B cell (primary cell): ENCODE measurements around the gene TMEM119. TPM values are rescaled to one million over a fixed set of nuclear protein-coding genes. Genes with fewer than 3 reads are reported as not detected.

Experiments
- ATAC-seq: fragments of 200-7000 bp; cut with Tn5 transposase; one replicate; pipeline ENCODE4 v1.10.0; 2021; ENCODE audit warnings: low read depth, mild to moderate bottlenecking, moderate number of reproducible peaks, moderate library complexity
- CTCF ChIA-PET: fragments of 350-600 bp; sonication (Branson Sonifier 250); formaldehyde crosslinking; loops from one replicate; lab custom pipeline; 2021; ENCODE audit warnings: antibody characterized with exemption, inconsistent platforms; lab: Charles Lee
- POLR2A ChIA-PET: fragments of 350-600 bp; sonication (Branson Sonifier 250); formaldehyde crosslinking; loops from one replicate; lab custom pipeline; 2021; ENCODE audit warnings: antibody characterized with exemption; lab: Charles Lee
- DNase-seq: peaks from one replicate; pipeline ENCODE4 v3.0.0; 2013
- H2AFZ ChIP-seq: 2 replicates; pipeline ENCODE4 v1.6.1; 2012; ENCODE audit warnings: mild to moderate bottlenecking, low read depth, low read length; ENCODE audit not compliant: insufficient read depth, poor library complexity, severe bottlenecking
- H3K27ac ChIP-seq, 2 donors: 1 replicate in 1 of 2; 2 replicates in 1 of 2; pipeline ENCODE4 v1.5.1; 2012 to 2013; ENCODE audit warnings: low read length in 2 of 2, mild to moderate bottlenecking in 2 of 2, moderate library complexity in 1 of 2
- H3K27me3 ChIP-seq, 4 experiments: fragments of 200-600 bp in 1 of 4; sonication (generic) in 1 of 4; replicated peaks in 1 of 4; 1 replicate in 2 of 4; 2 replicates in 2 of 4; pipeline versions ENCODE4 v1.6.1 to v1.7.0; 2013 to 2016; ENCODE audit warnings: low read length in 3 of 4, mild to moderate bottlenecking in 2 of 4, mixed read lengths in 1 of 4, moderate library complexity in 1 of 4; ENCODE audit not compliant: insufficient read depth in 4 of 4, control insufficient read depth in 3 of 4; ENCODE audit errors: control extremely low read depth in 1 of 4
- H3K36me3 ChIP-seq, 2 experiments: replicated peaks in 1 of 2; 1 replicate in 1 of 2; 2 replicates in 1 of 2; pipeline versions ENCODE4 v1.6.1 to v1.7.1; 2013; ENCODE audit warnings: low read length in 1 of 2; ENCODE audit not compliant: insufficient read depth in 2 of 2, control insufficient read depth in 1 of 2; ENCODE audit errors: control extremely low read depth in 1 of 2, extremely low read depth in 1 of 2
- H3K4me1 ChIP-seq, 2 donors: fragments of 200-600 bp in 1 of 2; sonication (generic) in 1 of 2; 1 replicate in 1 of 2; 2 replicates in 1 of 2; pipeline versions ENCODE4 v1.5.1 to v1.6.1; 2013 to 2017; ENCODE audit warnings: low read length in 2 of 2; ENCODE audit not compliant: control insufficient read depth in 2 of 2, insufficient read depth in 2 of 2
- H3K4me2 ChIP-seq: replicated peaks from 2 replicates; pipeline ENCODE3; 2012; ENCODE audit warnings: mild to moderate bottlenecking, low read depth, low read length; ENCODE audit not compliant: poor library complexity, severe bottlenecking
- H3K4me3 ChIP-seq, 5 experiments: fragments of 200-600 bp in 1 of 5; sonication (generic) in 1 of 5; 1 replicate in 3 of 5; 2 replicates in 2 of 5; pipeline versions ENCODE4 v1.5.1 to v1.7.0; 2011 to 2016; ENCODE audit warnings: low read length in 4 of 5, mild to moderate bottlenecking in 4 of 5, low read depth in 2 of 5, control low read depth in 1 of 5, moderate library complexity in 1 of 5; ENCODE audit not compliant: insufficient read depth in 1 of 5; ENCODE audit errors: control extremely low read depth in 1 of 5, extremely low read depth in 1 of 5
- H3K79me2 ChIP-seq: fragments of 200-600 bp; sonication (generic); one replicate; pipeline ENCODE4 v1.6.0; 2016; ENCODE audit warnings: low read length; ENCODE audit not compliant: control insufficient read depth, insufficient read depth
- H3K9ac ChIP-seq: fragments of 200-600 bp; sonication (generic); 2 replicates; pipeline ENCODE4 v1.6.1; 2017; ENCODE audit warnings: mild to moderate bottlenecking, low read length, moderate library complexity
- H3K9me3 ChIP-seq, 3 donors: one replicate each; pipeline versions ENCODE4 v1.6.1 to v1.7.1; 2013; ENCODE audit warnings: low read length in 2 of 3; ENCODE audit not compliant: control insufficient read depth in 2 of 3, insufficient read depth in 1 of 3; ENCODE audit errors: control extremely low read depth in 1 of 3
- H4K20me1 ChIP-seq: 2 replicates; pipeline ENCODE4 v1.6.0; 2012; ENCODE audit warnings: mild to moderate bottlenecking, low read length; ENCODE audit not compliant: insufficient read depth, control insufficient read depth, poor library complexity, severe bottlenecking
- H3K27ac Mint-ChIP-seq: one replicate; pipeline ENCODE4 v1.8.0; 2021; ENCODE audit warnings: mixed read lengths
- H3K27me3 Mint-ChIP-seq: one replicate; pipeline ENCODE4 v1.8.0; 2021; ENCODE audit warnings: mixed read lengths
- H3K4me1 Mint-ChIP-seq: one replicate; pipeline ENCODE4 v1.8.0; 2021; ENCODE audit warnings: mixed read lengths
- H3K4me3 Mint-ChIP-seq: one replicate; pipeline ENCODE4 v1.8.0; 2021; ENCODE audit warnings: mixed read lengths
- H3K9me3 Mint-ChIP-seq: one replicate; pipeline ENCODE4 v1.8.0; 2022; ENCODE audit warnings: mixed read lengths; ENCODE audit not compliant: insufficient read depth
- CTCF ChIP-seq: fragments of 200-600 bp; IDR thresholded peaks from one replicate; pipeline ENCODE4 v1.8.0; 2022; ENCODE audit warnings: antibody characterized with exemption, mild to moderate bottlenecking
- EZH2 ChIP-seq: IDR thresholded peaks from 2 replicates; pipeline ENCODE4 v1.6.1; 2012; ENCODE audit warnings: borderline replicate concordance, low read depth, mild to moderate bottlenecking, moderate library complexity, low read length; ENCODE audit not compliant: insufficient read depth, poor library complexity, severe bottlenecking
- WGBS: methylation state at CpG from one replicate; pipeline ENCODE4 v1.1.5; 2013; ENCODE audit warnings: missing lambda C conversion rate; ENCODE audit not compliant: insufficient coverage; 5-methylcytosine and 5-hydroxymethylcytosine counted together
- intact Hi-C: fragments of 100-400 bp; cut with micrococcal nuclease; formaldehyde crosslinking; loops from one replicate; pipeline ENCODE4 v1.10.0; 2022
- polyA plus RNA-seq: library from polyadenylated mRNA; depleted of rRNA; stranded (reverse); fragments of >200 nt; gene quantifications from 2 replicates; pipeline ENCODE4 v1.2.3, GENCODE V29; 2012
- total RNA-seq, 2 donors: library from RNA; stranded (reverse); fragments of 120-200 nt in 1 of 2; gene quantifications; 1 replicate in 1 of 2; 2 replicates in 1 of 2; pipeline versions ENCODE4 v1.2.3 to v1.2.4, GENCODE V29; 2013 to 2022

The TMEM119 gene
- total and polyA plus RNA-seq, 2 donors (not counting 1 experiment from before 2014, with no cell fraction given): 0.25 TPM; not detected in 1

GRCh38 chr12:108611884-108612415 is 14.1 kb upstream of the TMEM119 start:
- DNase-seq: peak; percentile 75
- ChIA-PET CTCF (interaction anchor here (0.7 to 13.8 kb wide), 9 partner anchors 9 to 209 kb away, joined by 3 to 431 read pairs (median 102); partner anchors contain the start of genes ISCU, SART3 and SELPLG), POLR2A (interaction anchor here (1.6 kb wide), 1 partner anchor 50 kb away, joined by 6 read pairs; the partner anchor contains the start of gene ISCU)
- Histone ChIP-seq H3K27me3 (peaks cover 0 to 12% (median 2%) of the 10 kb centered on the region in 4 experiments), H3K4me2 (no peak overlapping the region), H3K36me3 (no peaks in the 10 kb centered on the region), H4K20me1 (no peaks in the 10 kb centered on the region), H3K9me3 (peaks cover 0 to 22% (median 8%) of the 10 kb centered on the region in 3 donors), H3K9ac (no peak overlapping the region), H3K27ac (no peak overlapping the region), H3K4me1 (peaks cover 21 to 33% of the 10 kb centered on the region in 2 donors), H3K79me2 (no peaks in the 10 kb centered on the region), H3K4me3 (no peak overlapping the region), H2AFZ (no peak overlapping the region)
- Mint-ChIP-seq H3K27ac (peak overlapping the region; percentile 51), H3K27me3 (peaks cover 10% of the 10 kb centered on the region), H3K9me3 (peaks cover 3% of the 10 kb centered on the region), H3K4me3 (no peak overlapping the region), H3K4me1 (peaks cover 43% of the 10 kb centered on the region)
- ATAC-seq: peak; percentile 35
- WGBS: 31% methylated on average over 5 of the region's 5 CpGs
- TF ChIP-seq EZH2: no peak
- peak; percentile 66 for TF ChIP-seq CTCF
- intact Hi-C loops: loop anchor here (1.0 kb wide), 1 partner anchor 35 kb away; no protein-coding TSS in a partner anchor

- WGBS: 94% methylated on average over 8 of the region's 15 CpGs
- CTCF ChIA-PET: interaction anchor here (0.7 to 13.8 kb wide), 11 partner anchors 9 to 339 kb away, joined by 3 to 431 read pairs (median 4); partner anchors contain the start of genes ISCU and SELPLG
- no peak overlapping the region for H3K9ac ChIP-seq
These were observed 13.1 kb upstream of the TMEM119 start for GRCh38 chr12:108610856-108611605.

More at GRCh38 chr12:108610856-108611605, 13.1 kb upstream of the TMEM119 start:
- intact Hi-C loops: no loop called here
- POLR2A ChIA-PET: no interaction called here
- H4K20me1 ChIP-seq: no peaks in the 10 kb centered on the region
- H3K27ac ChIP-seq: no peak overlapping the region
- no peaks in the 10 kb centered on the region for H3K9me3 Mint-ChIP-seq
- DNase-seq (no peak), ATAC-seq (no peak)
- H3K4me3 ChIP-seq: no peak overlapping the region
- TF ChIP-seq CTCF (no peak), EZH2 (no peak)
- H2AFZ ChIP-seq: no peak overlapping the region
- H3K4me3 Mint-ChIP-seq: no peak overlapping the region
- peaks cover 14 to 24% of the 10 kb centered on the region in 2 donors for H3K4me1 ChIP-seq
- peaks cover 10% of the 10 kb centered on the region for H3K27me3 Mint-ChIP-seq
- H3K36me3 ChIP-seq: no peaks in the 10 kb centered on the region
- no peak overlapping the region for H3K4me2 ChIP-seq
- no peak overlapping the region for H3K27ac Mint-ChIP-seq
- no peaks in the 10 kb centered on the region for H3K79me2 ChIP-seq
- H3K4me1 Mint-ChIP-seq: peaks cover 33% of the 10 kb centered on the region
- peaks cover 0 to 12% (median 2%) of the 10 kb centered on the region in 4 experiments for H3K27me3 ChIP-seq
- H3K9me3 ChIP-seq: peaks cover 0 to 13% (median 5%) of the 10 kb centered on the region in 3 donors
